H9 (cell line): ENCODE measurements around the gene SYCN. TPM values are rescaled to one million over a fixed set of nuclear protein-coding genes. Genes with fewer than 3 reads are reported as not detected.

Source experiments
- DNase-seq: peaks from one replicate; pipeline ENCODE4 v3.0.0-alpha.2; 2017
- H2AFZ ChIP-seq: one replicate; pipeline ENCODE4 v1.6.1; 2013; ENCODE audit warnings: mild to moderate bottlenecking, low read length, control low read depth, moderate library complexity
- H2AK5ac ChIP-seq: 2 replicates; pipeline ENCODE4 v1.6.1; 2013; ENCODE audit warnings: low read length, control low read depth, mixed read lengths; ENCODE audit not compliant: insufficient read length
- H2BK120ac ChIP-seq: one replicate; pipeline ENCODE4 v1.6.1; 2013; ENCODE audit warnings: low read depth, mild to moderate bottlenecking, low read length, control low read depth, inconsistent platforms; ENCODE audit not compliant: poor library complexity, severe bottlenecking
- H2BK12ac ChIP-seq: 2 replicates; pipeline ENCODE4 v1.6.1; 2013; ENCODE audit warnings: low read length, control low read depth, mixed read lengths, low read depth; ENCODE audit not compliant: insufficient read length
- H2BK15ac ChIP-seq: 2 replicates; pipeline ENCODE4 v1.6.1; 2013; ENCODE audit warnings: low read depth, low read length, control low read depth
- H2BK20ac ChIP-seq: one replicate; pipeline ENCODE4 v1.6.1; 2013; ENCODE audit warnings: low read depth, mild to moderate bottlenecking, low read length, control low read depth, inconsistent platforms; ENCODE audit not compliant: poor library complexity, severe bottlenecking
- H2BK5ac ChIP-seq: 2 replicates; pipeline ENCODE4 v1.6.1; 2013; ENCODE audit warnings: low read length, control low read depth, mixed read lengths; ENCODE audit not compliant: insufficient read length
- H3K14ac ChIP-seq: 2 replicates; pipeline ENCODE4 v1.6.1; 2013; ENCODE audit warnings: low read length, control low read depth; ENCODE audit not compliant: insufficient read depth
- H3K18ac ChIP-seq: 2 replicates; pipeline ENCODE4 v1.6.1; 2013; ENCODE audit warnings: low read depth, mild to moderate bottlenecking, mixed read lengths, low read length, control low read depth; ENCODE audit not compliant: insufficient read length
- H3K23ac ChIP-seq: 2 replicates; pipeline ENCODE4 v1.6.1; 2013; ENCODE audit warnings: low read length, control low read depth, mixed read lengths, low read depth; ENCODE audit not compliant: insufficient read length
- H3K23me2 ChIP-seq: 2 replicates; pipeline ENCODE4 v1.6.1; 2013; ENCODE audit warnings: low read depth, mild to moderate bottlenecking, mixed read lengths, low read length, control low read depth; ENCODE audit not compliant: insufficient read length, poor library complexity, severe bottlenecking
- H3K27ac ChIP-seq: 2 replicates; pipeline ENCODE4 v1.5.1; 2013; ENCODE audit warnings: low read length, control low read depth, mixed read lengths, low read depth; ENCODE audit not compliant: insufficient read length
- H3K27me3 ChIP-seq: 2 replicates; pipeline ENCODE4 v1.6.1; 2013; ENCODE audit warnings: low read length, control low read depth, inconsistent platforms; ENCODE audit not compliant: insufficient read depth
- H3K4ac ChIP-seq: 2 replicates; pipeline ENCODE4 v1.6.1; 2013; ENCODE audit warnings: low read depth, mild to moderate bottlenecking, control low read depth, inconsistent platforms, low read length, moderate library complexity
- H3K4me1 ChIP-seq: 2 replicates; pipeline ENCODE4 v1.6.1; 2013; ENCODE audit warnings: low read length, control low read depth, inconsistent platforms; ENCODE audit not compliant: insufficient read depth
- H3K4me2 ChIP-seq: 2 replicates; pipeline ENCODE4 v1.6.1; 2013; ENCODE audit warnings: low read length, control low read depth, mixed read lengths; ENCODE audit not compliant: insufficient read length, insufficient read depth
- H3K56ac ChIP-seq: 2 replicates; pipeline ENCODE4 v1.6.1; 2013; ENCODE audit warnings: low read depth, mild to moderate bottlenecking, mixed read lengths, low read length, control low read depth; ENCODE audit not compliant: insufficient read length
- H3K79me1 ChIP-seq: 2 replicates; pipeline ENCODE4 v1.6.1; 2013; ENCODE audit warnings: low read depth, mild to moderate bottlenecking, moderate library complexity, low read length, control low read depth, inconsistent platforms; ENCODE audit not compliant: insufficient read depth, poor library complexity, severe bottlenecking
- H3K79me2 ChIP-seq: 2 replicates; pipeline ENCODE4 v1.6.1; 2013; ENCODE audit warnings: low read length, control low read depth, inconsistent platforms; ENCODE audit not compliant: insufficient read depth
- H3K9ac ChIP-seq: 2 replicates; pipeline ENCODE4 v1.6.1; 2013; ENCODE audit warnings: low read length, control low read depth, mixed read lengths; ENCODE audit not compliant: insufficient read length; ENCODE audit errors: extremely low read depth
- H3K9me3 ChIP-seq: one replicate; pipeline ENCODE4 v1.6.1; 2013; ENCODE audit warnings: low read depth, low read length, inconsistent platforms; ENCODE audit not compliant: control insufficient read depth
- H3T11ph ChIP-seq: one replicate; pipeline ENCODE4 v1.6.1; 2013; ENCODE audit warnings: mild to moderate bottlenecking, low read length, control low read depth, inconsistent platforms
- H4K20me1 ChIP-seq: one replicate; pipeline ENCODE4 v1.6.1; 2013; ENCODE audit not compliant: control insufficient read depth, insufficient read length, insufficient read depth
- H4K5ac ChIP-seq: 2 replicates; pipeline ENCODE4 v1.6.1; 2013; ENCODE audit warnings: low read depth, mild to moderate bottlenecking, mixed read lengths, low read length, control low read depth; ENCODE audit not compliant: insufficient read length
- H4K8ac ChIP-seq: replicated peaks from 2 replicates; pipeline ENCODE4 v1.6.1; 2013; ENCODE audit warnings: low read length, control low read depth, mixed read lengths, low read depth; ENCODE audit not compliant: insufficient read length
- H4K91ac ChIP-seq: 2 replicates; pipeline ENCODE4 v1.6.1; 2013; ENCODE audit warnings: low read depth, mild to moderate bottlenecking, moderate library complexity, mixed read lengths, low read length, control low read depth; ENCODE audit not compliant: insufficient read length
- H3K27ac Mint-ChIP-seq, 3 experiments: 2 replicates in 2 of 3; 3 replicates in 1 of 3; pipeline ENCODE4 v1.8.0; 2020 to 2021; ENCODE audit warnings: mixed read lengths in 3 of 3, mild to moderate bottlenecking in 1 of 3, moderate library complexity in 1 of 3
- H3K27me3 Mint-ChIP-seq: 2 replicates; pipeline ENCODE4 v1.8.0; 2021; ENCODE audit warnings: low read depth, mild to moderate bottlenecking, moderate library complexity, mixed read lengths
- H3K36me3 Mint-ChIP-seq, 3 experiments: 2 replicates in 2 of 3; 3 replicates in 1 of 3; pipeline ENCODE4 v1.8.0; 2020 to 2021; ENCODE audit warnings: low read depth in 3 of 3, mixed read lengths in 3 of 3; ENCODE audit not compliant: insufficient read depth in 1 of 3
- H3K4me1 Mint-ChIP-seq, 2 experiments: 2 replicates each; pipeline ENCODE4 v1.8.0; 2020; ENCODE audit warnings: mixed read lengths in 2 of 2
- H3K4me3 Mint-ChIP-seq, 2 experiments: 2 replicates in 1 of 2; 3 replicates in 1 of 2; pipeline ENCODE4 v1.8.0; 2020 to 2021; ENCODE audit warnings: mild to moderate bottlenecking in 2 of 2, mixed read lengths in 2 of 2, moderate library complexity in 1 of 2
- H3K9me3 Mint-ChIP-seq, 2 experiments: 2 replicates in 1 of 2; 3 replicates in 1 of 2; pipeline ENCODE4 v1.8.0; 2020; ENCODE audit warnings: mild to moderate bottlenecking in 2 of 2, mixed read lengths in 2 of 2, moderate library complexity in 1 of 2
- CTCF ChIP-seq: fragments of 200-600 bp; sonication (generic); conservative IDR thresholded peaks from 3 replicates; pipeline ENCODE4 v1.8.0; 2021; ENCODE audit warnings: antibody characterized with exemption, mild to moderate bottlenecking
- WGBS: extraction: QIAGEN DNeasy Blood & Tissue Kit; methylation state at CpG from one replicate; pipeline ENCODE4 v1.1.7; 2013; ENCODE audit warnings: missing lambda C conversion rate, low lambda C conversion rate, mixed read lengths; ENCODE audit not compliant: insufficient read length; ENCODE audit errors: extremely low coverage; 5-methylcytosine and 5-hydroxymethylcytosine counted together
- total RNA-seq: library from RNA; stranded (reverse); gene quantifications from 2 replicates; pipeline ENCODE4 v1.2.1, GENCODE V29; 2021

Gene SYCN
- total RNA-seq, 1 experiment from 2014 or later = not detected

DNA sequence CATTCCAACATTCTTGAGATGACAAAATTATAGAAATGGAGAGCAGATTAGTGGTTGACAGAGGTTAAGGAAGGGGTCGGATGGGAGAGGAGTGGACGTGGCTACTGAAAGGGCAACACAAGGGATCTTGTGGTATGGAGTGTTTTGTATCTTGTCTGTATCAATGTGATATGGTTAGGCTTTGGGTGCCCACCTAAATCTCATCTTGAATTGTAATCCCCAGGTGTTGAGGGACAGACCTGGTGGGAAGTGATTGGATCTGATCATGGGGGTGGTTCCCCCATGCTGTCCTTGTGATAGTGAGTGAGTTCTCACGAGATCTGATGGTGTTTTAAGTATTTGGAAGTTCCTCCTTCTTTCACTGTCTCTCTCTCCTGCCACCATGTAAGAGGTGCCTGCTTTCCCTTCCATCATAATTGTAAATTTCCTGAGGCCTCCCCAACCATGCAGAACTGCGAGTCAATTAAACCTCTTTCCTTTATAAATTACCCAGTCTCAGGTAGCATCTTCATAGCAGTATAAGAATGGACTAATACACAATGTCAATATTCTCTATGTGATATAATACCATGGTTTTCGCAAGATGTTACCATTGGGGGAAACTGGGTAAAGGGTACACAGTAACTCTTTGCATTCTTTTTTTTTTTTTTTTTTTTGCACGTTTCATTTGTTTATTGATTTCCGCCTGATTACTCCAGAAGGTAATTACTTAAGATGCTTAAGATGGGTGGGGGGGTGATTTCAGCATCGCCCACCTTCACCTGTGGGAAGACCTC, 49.5 kb upstream of the SYCN start:
- H3K27me3 Mint-ChIP-seq = peaks cover 89% of the 10 kb centered on the region
- no peak for DNase-seq
- Histone ChIP-seq H4K8ac (no peak overlapping the region), H2BK12ac (no peak overlapping the region), H3K27me3 (peaks cover 18% of the 10 kb centered on the region; the same call in 1 of the 2 replicates), H4K5ac (no peak overlapping the region), H2BK120ac (no peak overlapping the region), H2BK15ac (no peak overlapping the region), H3K9me3 (no peaks in the 10 kb centered on the region), H3K4ac (no peak overlapping the region), H2BK5ac (no peak overlapping the region), H3K79me1 (no peaks in the 10 kb centered on the region), H2AK5ac (no peak overlapping the region), H2AFZ (no peak overlapping the region), H2BK20ac (no peak overlapping the region), H3K79me2 (no peaks in the 10 kb centered on the region), H3K14ac (no peak overlapping the region), H3K4me1 (no peaks in the 10 kb centered on the region), H3T11ph (no peak overlapping the region), H3K23me2 (no peaks in the 10 kb centered on the region), H4K91ac (no peak overlapping the region), H3K9ac (no peak overlapping the region), H3K18ac (no peak overlapping the region), H3K27ac (no peak overlapping the region), H3K56ac (no peak overlapping the region), H3K23ac (no peak overlapping the region), H4K20me1 (no peaks in the 10 kb centered on the region), H3K4me2 (no peak overlapping the region)
- peaks cover 0 to 2% of the 10 kb centered on the region in 2 experiments; a peak in 1 of 4 replicates for H3K4me1 Mint-ChIP-seq
- no peaks in the 10 kb centered on the region for H3K36me3 Mint-ChIP-seq
- no CpG with 5 or more reads among the region's 8 CpGs for WGBS
- H3K9me3 Mint-ChIP-seq = no peaks in the 10 kb centered on the region
- H3K27ac Mint-ChIP-seq = no peak overlapping the region
- no peak overlapping the region for H3K4me3 Mint-ChIP-seq
- no peak for TF ChIP-seq CTCF
